ENCODE results near the gene PSMD6.

PSMD6 gene

DNA sequence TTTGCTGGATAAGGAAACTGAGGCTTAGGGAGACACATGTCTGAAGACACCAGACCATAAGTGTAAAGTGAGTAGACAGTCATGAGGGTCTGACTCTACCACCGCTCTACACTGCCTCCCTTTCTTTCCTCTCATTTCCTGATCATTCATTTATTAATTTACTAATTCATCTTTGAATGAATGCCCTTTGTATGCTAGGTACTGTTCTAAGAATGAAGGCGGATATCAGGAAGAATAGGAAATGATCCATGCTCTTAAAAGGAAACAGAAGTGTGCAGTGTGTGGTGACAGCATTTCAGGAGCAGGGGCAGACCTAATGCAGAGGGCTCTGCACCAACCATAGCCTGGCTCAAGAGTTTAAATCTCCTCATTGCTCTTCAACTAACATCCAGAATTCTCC, 31.8 kb upstream of the PSMD6 start:
- H2AFZ ChIP-seq (ENCODE audit: low read length): no peak overlapping the region
- H3K9ac ChIP-seq (ENCODE audit: low read depth, low read length, poor library complexity, severe bottlenecking): no peak overlapping the region
- no peak for TF ChIP-seq EZH2phosphoT487 (IDR thresholded peaks at IDR 0.05; ENCODE audit: borderline replicate concordance)
- H3K4me2 ChIP-seq (ENCODE audit: low read depth, low read length, poor library complexity, severe bottlenecking): no peak overlapping the region
- no peaks in the 10 kb centered on the region for H4K20me1 ChIP-seq (ENCODE audit: insufficient read depth, low read length, poor library complexity, severe bottlenecking)
- H3F3A ChIP-seq (ENCODE audit: low read depth): no peaks in the 10 kb centered on the region
- no peaks in the 10 kb centered on the region for H3K9me2 ChIP-seq (replicated peaks; ENCODE audit: low read depth, low read length)
- no peak overlapping the region for H3K4me3 ChIP-seq (ENCODE audit: low read length, poor library complexity, severe bottlenecking)
- H3K36me3 ChIP-seq (ENCODE audit: insufficient read depth, low read length): no peaks in the 10 kb centered on the region
- H3K4me1 ChIP-seq (ENCODE audit: insufficient read depth, low read length, poor library complexity, severe bottlenecking): no peaks in the 10 kb centered on the region
- H3K27me3 ChIP-seq (ENCODE audit: insufficient read depth, low read length, poor library complexity, severe bottlenecking): no peaks in the 10 kb centered on the region
- H3K79me2 ChIP-seq (ENCODE audit: insufficient read depth, low read length): no peaks in the 10 kb centered on the region
- no peaks in the 10 kb centered on the region for H3K9me3 ChIP-seq (ENCODE audit: insufficient read depth, low read depth, low read length)

DNA sequence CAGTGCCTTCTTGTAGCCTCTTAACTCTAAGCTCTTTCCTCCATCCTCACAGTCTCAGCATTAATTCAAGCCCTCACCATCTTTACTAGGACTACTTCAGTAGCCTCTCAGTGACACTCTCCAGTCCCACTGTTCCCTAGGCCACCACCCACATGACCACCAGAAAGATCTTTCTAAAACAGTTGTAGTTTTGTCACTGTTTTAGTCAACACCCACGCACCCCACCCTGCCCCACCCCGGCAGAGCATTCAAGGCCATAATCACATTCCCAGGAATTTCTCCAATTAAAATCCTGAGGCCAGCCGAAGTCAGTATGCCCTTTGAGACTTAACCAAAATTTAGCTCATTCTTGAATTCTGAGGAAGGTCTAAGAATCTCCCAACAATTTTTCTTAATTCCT, 31.2 kb upstream of the PSMD6 start:
- Histone ChIP-seq H3F3A (ENCODE audit: low read depth) (no peaks in the 10 kb centered on the region), H3K4me1 (ENCODE audit: insufficient read depth, low read length, poor library complexity, severe bottlenecking) (no peaks in the 10 kb centered on the region), H3K9me2 (replicated peaks; ENCODE audit: low read depth, low read length) (no peaks in the 10 kb centered on the region), H3K4me3 (ENCODE audit: low read length, poor library complexity, severe bottlenecking) (no peak overlapping the region), H2AFZ (ENCODE audit: low read length) (no peak overlapping the region), H3K27me3 (ENCODE audit: insufficient read depth, low read length, poor library complexity, severe bottlenecking) (no peaks in the 10 kb centered on the region), H3K36me3 (ENCODE audit: insufficient read depth, low read length) (no peaks in the 10 kb centered on the region), H3K79me2 (ENCODE audit: insufficient read depth, low read length) (no peaks in the 10 kb centered on the region), H3K9ac (ENCODE audit: low read depth, low read length, poor library complexity, severe bottlenecking) (no peak overlapping the region), H4K20me1 (ENCODE audit: insufficient read depth, low read length, poor library complexity, severe bottlenecking) (no peaks in the 10 kb centered on the region), H3K9me3 (ENCODE audit: insufficient read depth, low read depth, low read length) (no peaks in the 10 kb centered on the region), H3K4me2 (ENCODE audit: low read depth, low read length, poor library complexity, severe bottlenecking) (no peak overlapping the region)
- TF ChIP-seq EZH2phosphoT487 (IDR thresholded peaks at IDR 0.05; ENCODE audit: borderline replicate concordance): no peak
- TF ChIP-seq, protein P1, sequence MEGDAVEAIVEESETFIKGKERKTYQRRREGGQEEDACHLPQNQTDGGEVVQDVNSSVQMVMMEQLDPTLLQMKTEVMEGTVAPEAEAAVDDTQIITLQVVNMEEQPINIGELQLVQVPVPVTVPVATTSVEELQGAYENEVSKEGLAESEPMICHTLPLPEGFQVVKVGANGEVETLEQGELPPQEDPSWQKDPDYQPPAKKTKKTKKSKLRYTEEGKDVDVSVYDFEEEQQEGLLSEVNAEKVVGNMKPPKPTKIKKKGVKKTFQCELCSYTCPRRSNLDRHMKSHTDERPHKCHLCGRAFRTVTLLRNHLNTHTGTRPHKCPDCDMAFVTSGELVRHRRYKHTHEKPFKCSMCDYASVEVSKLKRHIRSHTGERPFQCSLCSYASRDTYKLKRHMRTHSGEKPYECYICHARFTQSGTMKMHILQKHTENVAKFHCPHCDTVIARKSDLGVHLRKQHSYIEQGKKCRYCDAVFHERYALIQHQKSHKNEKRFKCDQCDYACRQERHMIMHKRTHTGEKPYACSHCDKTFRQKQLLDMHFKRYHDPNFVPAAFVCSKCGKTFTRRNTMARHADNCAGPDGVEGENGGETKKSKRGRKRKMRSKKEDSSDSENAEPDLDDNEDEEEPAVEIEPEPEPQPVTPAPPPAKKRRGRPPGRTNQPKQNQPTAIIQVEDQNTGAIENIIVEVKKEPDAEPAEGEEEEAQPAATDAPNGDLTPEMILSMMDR (conservative IDR thresholded peaks at IDR 0.05; ENCODE audit: low read length): no peak

DNA sequence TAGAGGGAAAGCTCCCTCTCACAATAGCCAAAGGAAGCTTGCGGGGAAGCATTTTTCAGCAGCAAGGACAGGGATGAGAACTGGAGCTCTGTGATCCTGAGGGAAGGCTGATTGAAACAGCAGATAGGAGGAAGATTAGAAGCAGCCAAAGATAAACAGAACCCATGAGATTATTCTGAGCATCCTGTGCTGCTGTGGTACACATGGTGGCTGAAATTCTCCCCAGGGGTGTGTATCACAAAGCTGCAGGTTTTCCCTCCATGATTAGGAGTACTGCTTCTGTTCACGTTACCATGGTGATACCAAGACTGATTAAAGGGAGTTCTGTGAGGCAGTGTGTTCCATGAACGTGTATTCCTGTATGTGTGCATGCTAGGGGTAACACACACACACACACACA, 30.3 kb upstream of the PSMD6 start:
- no peak overlapping the region for H2AFZ ChIP-seq (ENCODE audit: low read length)
- H3F3A ChIP-seq (ENCODE audit: low read depth): no peaks in the 10 kb centered on the region
- no peaks in the 10 kb centered on the region for H3K4me1 ChIP-seq (ENCODE audit: insufficient read depth, low read length, poor library complexity, severe bottlenecking)
- no peak for TF ChIP-seq EZH2phosphoT487 (IDR thresholded peaks at IDR 0.05; ENCODE audit: borderline replicate concordance)
- TF ChIP-seq, protein P1 (conservative IDR thresholded peaks at IDR 0.05; ENCODE audit: low read length): no peak
- no peaks in the 10 kb centered on the region for H3K9me2 ChIP-seq (replicated peaks; ENCODE audit: low read depth, low read length)
- no peaks in the 10 kb centered on the region for H3K27me3 ChIP-seq (ENCODE audit: insufficient read depth, low read length, poor library complexity, severe bottlenecking)
- H3K9ac ChIP-seq (ENCODE audit: low read depth, low read length, poor library complexity, severe bottlenecking): no peak overlapping the region
- no peaks in the 10 kb centered on the region for H4K20me1 ChIP-seq (ENCODE audit: insufficient read depth, low read length, poor library complexity, severe bottlenecking)
- no peaks in the 10 kb centered on the region for H3K79me2 ChIP-seq (ENCODE audit: insufficient read depth, low read length)
- no peak overlapping the region for H3K4me3 ChIP-seq (ENCODE audit: low read length, poor library complexity, severe bottlenecking)
- no peaks in the 10 kb centered on the region for H3K36me3 ChIP-seq (ENCODE audit: insufficient read depth, low read length)
- H3K4me2 ChIP-seq (ENCODE audit: low read depth, low read length, poor library complexity, severe bottlenecking): no peak overlapping the region
- H3K9me3 ChIP-seq (ENCODE audit: insufficient read depth, low read depth, low read length): no peaks in the 10 kb centered on the region

DNA sequence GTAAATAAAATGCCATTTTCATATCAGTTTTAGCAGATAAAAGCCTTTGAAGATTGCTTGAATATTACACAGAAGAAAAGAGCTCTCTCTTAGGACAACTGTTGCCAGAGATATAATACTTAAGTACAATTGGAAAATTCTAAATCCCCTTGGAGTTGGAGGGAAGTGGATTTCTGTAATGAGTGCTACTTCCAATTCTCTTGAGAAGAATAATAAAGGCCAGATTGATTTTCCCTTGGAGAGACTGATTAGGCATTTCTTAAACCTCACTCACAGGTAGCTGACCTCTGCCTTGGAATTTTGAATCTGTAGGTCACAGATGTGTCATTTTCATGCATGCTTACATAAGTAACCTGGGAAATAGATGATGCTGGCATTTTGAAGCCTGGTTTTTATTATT, 29.8 kb upstream of the PSMD6 start:
- H3K9me2 ChIP-seq (replicated peaks; ENCODE audit: low read depth, low read length): no peaks in the 10 kb centered on the region
- H2AFZ ChIP-seq (ENCODE audit: low read length): no peak overlapping the region
- no peaks in the 10 kb centered on the region for H3K27me3 ChIP-seq (ENCODE audit: insufficient read depth, low read length, poor library complexity, severe bottlenecking)
- H3K9me3 ChIP-seq (ENCODE audit: insufficient read depth, low read depth, low read length): no peaks in the 10 kb centered on the region
- no peak for TF ChIP-seq EZH2phosphoT487 (IDR thresholded peaks at IDR 0.05; ENCODE audit: borderline replicate concordance)
- H3K4me2 ChIP-seq (ENCODE audit: low read depth, low read length, poor library complexity, severe bottlenecking): no peak overlapping the region
- no peaks in the 10 kb centered on the region for H3K79me2 ChIP-seq (ENCODE audit: insufficient read depth, low read length)
- no peak overlapping the region for H3K9ac ChIP-seq (ENCODE audit: low read depth, low read length, poor library complexity, severe bottlenecking)
- H3K4me3 ChIP-seq (ENCODE audit: low read length, poor library complexity, severe bottlenecking): no peak overlapping the region
- H4K20me1 ChIP-seq (ENCODE audit: insufficient read depth, low read length, poor library complexity, severe bottlenecking): no peaks in the 10 kb centered on the region
- no peaks in the 10 kb centered on the region for H3F3A ChIP-seq (ENCODE audit: low read depth)
- no peaks in the 10 kb centered on the region for H3K4me1 ChIP-seq (ENCODE audit: insufficient read depth, low read length, poor library complexity, severe bottlenecking)
- H3K36me3 ChIP-seq (ENCODE audit: insufficient read depth, low read length): no peaks in the 10 kb centered on the region
